Erythroblast (primary cell): ENCODE measurements around the gene GIPC1.

Experiments
- GATA1 ChIP-seq: IDR thresholded peaks from 2 replicates; pipeline ENCODE4 v1.6.1; 2011; ENCODE audit warnings: low read depth, mild to moderate bottlenecking, control low read depth, low read length, moderate library complexity
- POLR2A ChIP-seq: IDR thresholded peaks from 2 replicates; pipeline ENCODE4 v1.6.1; 2011; ENCODE audit warnings: mild to moderate bottlenecking, low read length

GRCh38 chr19:14516746-14517438 lies 21.0 kb upstream of the GIPC1 start:
- TF ChIP-seq POLR2A (no peak), GATA1 (no peak)
